Stomach (tissue), 4 donors: ENCODE data around the gene SPAG9.

Experiments used
- CTCF ChIP-seq, 7 experiments: fragments of 450-650 bp in 4 of 7; fragments of 200-600 bp in 3 of 7; sonication (generic) in 3 of 7; IDR thresholded peaks; one replicate each; pipeline ENCODE4 v1.5.1; 2016 to 2019; ENCODE audit warnings: antibody characterized with exemption in 7 of 7, control low read depth in 2 of 7, mild to moderate bottlenecking in 1 of 7
- EP300 ChIP-seq: sonication (generic); formaldehyde crosslinking; IDR thresholded peaks from one replicate; pipeline ENCODE4 v1.6.1; 2017; ENCODE audit warnings: antibody characterized with exemption
- POLR2A ChIP-seq, 4 donors: fragments of 450-650 bp; IDR thresholded peaks; one replicate each; pipeline ENCODE4 v1.6.1; 2016; ENCODE audit warnings: antibody characterized with exemption in 4 of 4, control low read depth in 2 of 4, mild to moderate bottlenecking in 1 of 4, moderate library complexity in 1 of 4
- POLR2AphosphoS5 ChIP-seq, 3 donors: sonication (generic); formaldehyde crosslinking; IDR thresholded peaks; one replicate each; pipeline ENCODE4 v1.6.1; 2016; ENCODE audit warnings: antibody characterized with exemption in 3 of 3

- TF ChIP-seq CTCF (IDR thresholded peaks at IDR 0.05) (no peak), POLR2A (IDR thresholded peaks at IDR 0.05) (no peak), POLR2AphosphoS5 (IDR thresholded peaks at IDR 0.05) (no peak), EP300 (no peak)
These were observed 174.3 kb downstream of the SPAG9 start for GRCh38 chr17:50946223-50946890.
